ENCODE measurements around the gene PYGL. TPM values are rescaled to one million over a fixed set of nuclear protein-coding genes. Genes with fewer than 3 reads are reported as not detected.

Gene PYGL
- total RNA-seq, 1 donor from 2014 or later = 63.0 TPM

- H3K27me3 ChIP-seq = no peaks in the 10 kb centered on the region
- no peak overlapping the region for H3K4me2 ChIP-seq
- H3K36me3 ChIP-seq = no peaks in the 10 kb centered on the region
- H3K9ac ChIP-seq = no peak overlapping the region
- Mint-ChIP-seq H3K4me1 (no peaks in the 10 kb centered on the region), H3K27ac (no peak overlapping the region), H3K27me3 (ENCODE audit: insufficient read depth, low read depth) (no peaks in the 10 kb centered on the region), H3K9me3 (no peaks in the 10 kb centered on the region), H3K36me3 (no peaks in the 10 kb centered on the region), H3K4me3 (no peak overlapping the region)
- H3F3A ChIP-seq (ENCODE audit: low read depth) = no peaks in the 10 kb centered on the region
- no peaks in the 10 kb centered on the region for H4K20me1 ChIP-seq (ENCODE audit: low read depth)
- no peak overlapping the region for H3K4me3 ChIP-seq
- DNase-seq (ENCODE audit: low spot score) = no peak
- H3K79me2 ChIP-seq (ENCODE audit: low read depth) = no peaks in the 10 kb centered on the region
- H3K9me3 ChIP-seq (ENCODE audit: low read depth) = no peaks in the 10 kb centered on the region
- H2AFZ ChIP-seq (replicated peaks) = no peak overlapping the region
- TF ChIP-seq, protein P1, sequence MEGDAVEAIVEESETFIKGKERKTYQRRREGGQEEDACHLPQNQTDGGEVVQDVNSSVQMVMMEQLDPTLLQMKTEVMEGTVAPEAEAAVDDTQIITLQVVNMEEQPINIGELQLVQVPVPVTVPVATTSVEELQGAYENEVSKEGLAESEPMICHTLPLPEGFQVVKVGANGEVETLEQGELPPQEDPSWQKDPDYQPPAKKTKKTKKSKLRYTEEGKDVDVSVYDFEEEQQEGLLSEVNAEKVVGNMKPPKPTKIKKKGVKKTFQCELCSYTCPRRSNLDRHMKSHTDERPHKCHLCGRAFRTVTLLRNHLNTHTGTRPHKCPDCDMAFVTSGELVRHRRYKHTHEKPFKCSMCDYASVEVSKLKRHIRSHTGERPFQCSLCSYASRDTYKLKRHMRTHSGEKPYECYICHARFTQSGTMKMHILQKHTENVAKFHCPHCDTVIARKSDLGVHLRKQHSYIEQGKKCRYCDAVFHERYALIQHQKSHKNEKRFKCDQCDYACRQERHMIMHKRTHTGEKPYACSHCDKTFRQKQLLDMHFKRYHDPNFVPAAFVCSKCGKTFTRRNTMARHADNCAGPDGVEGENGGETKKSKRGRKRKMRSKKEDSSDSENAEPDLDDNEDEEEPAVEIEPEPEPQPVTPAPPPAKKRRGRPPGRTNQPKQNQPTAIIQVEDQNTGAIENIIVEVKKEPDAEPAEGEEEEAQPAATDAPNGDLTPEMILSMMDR (IDR thresholded peaks at IDR 0.05) = no peak
- TF ChIP-seq EZH2 (IDR thresholded peaks at IDR 0.05) (no peak), EZH2phosphoT487 (IDR thresholded peaks at IDR 0.05) (no peak)
- no peak overlapping the region for H3K27ac ChIP-seq
- H3K4me1 ChIP-seq = no peaks in the 10 kb centered on the region
These were observed 22.8 kb upstream of the PYGL start for GRCh38 chr14:50967103-50967502.

DNA sequence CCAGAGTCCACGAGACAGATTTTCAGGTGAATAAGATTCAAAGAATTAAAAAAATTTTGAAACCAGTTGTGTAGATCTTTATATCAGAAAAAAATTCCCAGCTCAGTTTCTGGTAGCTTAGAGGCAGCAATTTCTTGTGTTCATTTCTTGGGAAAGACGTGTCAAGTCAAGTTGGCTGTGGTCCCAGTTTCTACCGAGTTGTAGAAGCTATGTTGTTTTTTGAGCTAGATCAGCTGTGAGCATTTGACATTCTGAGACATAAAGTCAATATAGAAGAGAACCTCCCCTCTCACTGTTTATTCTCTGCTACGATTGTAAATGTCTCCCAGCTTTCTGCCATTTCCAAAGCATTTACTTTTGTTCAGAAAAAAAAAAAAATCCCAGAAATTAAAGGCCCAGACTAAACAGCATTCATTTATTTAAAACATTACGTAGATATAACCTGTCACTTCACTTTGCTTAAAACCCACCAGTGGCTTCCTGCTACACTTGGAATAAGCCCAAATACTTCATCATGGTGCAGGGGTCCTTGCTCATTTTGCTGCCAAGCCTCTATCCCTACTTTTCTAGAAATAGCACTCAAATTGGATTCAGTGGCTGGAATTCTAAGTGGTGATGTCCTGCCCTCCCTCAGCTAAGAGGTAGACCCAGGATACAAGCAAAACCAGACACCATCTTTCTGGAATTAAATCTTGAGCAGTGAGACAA, 20.6 kb upstream of the PYGL start:
- no peaks in the 10 kb centered on the region for H3K36me3 ChIP-seq
- no peak overlapping the region for H3K4me3 Mint-ChIP-seq
- H3K4me1 Mint-ChIP-seq = no peaks in the 10 kb centered on the region
- no peak overlapping the region for H3K27ac ChIP-seq
- no peaks in the 10 kb centered on the region for H3K4me1 ChIP-seq
- H3K27me3 ChIP-seq = no peaks in the 10 kb centered on the region
- H3F3A ChIP-seq (ENCODE audit: low read depth) = no peaks in the 10 kb centered on the region
- no peaks in the 10 kb centered on the region for H3K9me3 Mint-ChIP-seq
- no peak overlapping the region for H2AFZ ChIP-seq (replicated peaks)
- no peak overlapping the region for H3K4me2 ChIP-seq
- H4K20me1 ChIP-seq (ENCODE audit: low read depth) = no peaks in the 10 kb centered on the region
- H3K36me3 Mint-ChIP-seq = no peaks in the 10 kb centered on the region
- no peak overlapping the region for H3K4me3 ChIP-seq
- no peak overlapping the region for H3K9ac ChIP-seq
- no peaks in the 10 kb centered on the region for H3K9me3 ChIP-seq (ENCODE audit: low read depth)
- DNase-seq (ENCODE audit: low spot score) = no peak
- H3K27me3 Mint-ChIP-seq (ENCODE audit: insufficient read depth, low read depth) = no peaks in the 10 kb centered on the region
- H3K27ac Mint-ChIP-seq = no peak overlapping the region
- TF ChIP-seq EZH2 (IDR thresholded peaks at IDR 0.05) (no peak), EZH2phosphoT487 (IDR thresholded peaks at IDR 0.05) (no peak)
- TF ChIP-seq, protein P1 (IDR thresholded peaks at IDR 0.05) = no peak
- H3K79me2 ChIP-seq (ENCODE audit: low read depth) = no peaks in the 10 kb centered on the region

- no peaks in the 10 kb centered on the region for H3K9me3 Mint-ChIP-seq
- no peaks in the 10 kb centered on the region for H3K27me3 Mint-ChIP-seq (ENCODE audit: insufficient read depth, low read depth)
- Histone ChIP-seq H3K4me1 (no peaks in the 10 kb centered on the region), H3K9me3 (ENCODE audit: low read depth) (no peaks in the 10 kb centered on the region), H4K20me1 (ENCODE audit: low read depth) (no peaks in the 10 kb centered on the region), H3K9ac (no peak overlapping the region), H3K27ac (no peak overlapping the region), H3K4me3 (no peak overlapping the region), H3K4me2 (no peak overlapping the region), H3F3A (ENCODE audit: low read depth) (no peaks in the 10 kb centered on the region), H2AFZ (replicated peaks) (no peak overlapping the region), H3K79me2 (ENCODE audit: low read depth) (no peaks in the 10 kb centered on the region), H3K36me3 (no peaks in the 10 kb centered on the region), H3K27me3 (no peaks in the 10 kb centered on the region)
- H3K27ac Mint-ChIP-seq = no peak overlapping the region
- no peak overlapping the region for H3K4me3 Mint-ChIP-seq
- no peak for DNase-seq (ENCODE audit: low spot score)
- no peaks in the 10 kb centered on the region for H3K4me1 Mint-ChIP-seq
- H3K36me3 Mint-ChIP-seq = no peaks in the 10 kb centered on the region
- TF ChIP-seq EZH2phosphoT487 (IDR thresholded peaks at IDR 0.05) (no peak), EZH2 (IDR thresholded peaks at IDR 0.05) (no peak)
- TF ChIP-seq, protein P1 (IDR thresholded peaks at IDR 0.05) = no peak
These were observed 19.6 kb upstream of the PYGL start for GRCh38 chr14:50963919-50964318.

Measured in neural progenitor cell (in vitro differentiated cells).